Cortex of kidney (tissue), 1 donor: Measurements from ENCODE around the gene ALKBH2.
"Not testable (repeated sequence)": the region's sequence is repeated elsewhere in the genome, so short reads cannot be mapped to it uniquely, and the experiment has no call there.

Source experiments
- DNase-seq: peaks from one replicate; lab custom pipeline; 2025; lab: John Stamatoyannopoulos, UW

The ALKBH2 gene

DNA sequence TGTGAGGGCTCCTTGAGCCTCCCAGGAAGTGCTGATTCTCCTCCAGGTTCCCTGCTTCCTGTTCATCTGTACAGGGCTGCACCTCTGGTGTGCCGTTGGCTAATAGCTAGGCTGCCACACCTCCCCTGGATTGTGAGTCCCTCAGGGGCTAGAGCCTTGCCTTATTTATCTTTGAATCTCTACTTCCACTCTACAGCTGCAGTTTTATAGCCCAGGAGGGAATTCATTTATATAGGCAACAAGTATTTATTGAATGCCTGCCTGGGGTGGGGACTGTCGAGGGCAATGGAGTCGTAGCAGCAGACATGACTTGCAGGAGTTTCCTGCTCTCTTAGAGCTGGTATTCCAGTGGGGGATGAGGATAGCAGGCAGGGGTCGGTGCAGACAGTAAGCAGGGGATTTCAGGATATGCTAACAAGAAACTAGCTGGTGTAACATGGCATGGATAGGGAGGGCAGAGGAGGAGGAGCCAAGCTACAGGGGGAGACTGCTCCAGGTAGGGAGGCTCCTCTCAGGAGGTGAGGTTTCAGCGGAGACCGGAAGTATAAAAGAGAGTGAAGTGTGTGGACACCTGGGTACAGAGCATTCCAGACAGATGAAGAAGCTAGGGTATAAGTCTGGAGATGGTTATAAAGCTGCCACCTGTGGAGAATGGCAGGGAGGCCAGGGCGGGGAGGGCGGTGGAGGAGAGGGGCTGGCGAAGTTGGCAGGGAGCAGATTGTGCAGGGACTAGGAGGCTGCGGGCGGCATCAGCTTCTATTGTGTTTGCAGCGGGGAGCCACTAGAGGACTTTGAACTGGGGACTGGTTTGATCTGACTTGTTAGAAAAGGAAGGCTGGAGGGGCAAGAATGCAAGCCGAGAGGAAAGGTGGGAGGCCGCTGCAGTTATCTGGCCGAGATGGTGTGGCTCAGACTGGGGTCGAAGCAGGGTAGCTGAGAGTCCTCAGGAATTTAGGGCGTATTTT is 23.7 kb downstream of the ALKBH2 start:
- DNase-seq, result no peak

DNA sequence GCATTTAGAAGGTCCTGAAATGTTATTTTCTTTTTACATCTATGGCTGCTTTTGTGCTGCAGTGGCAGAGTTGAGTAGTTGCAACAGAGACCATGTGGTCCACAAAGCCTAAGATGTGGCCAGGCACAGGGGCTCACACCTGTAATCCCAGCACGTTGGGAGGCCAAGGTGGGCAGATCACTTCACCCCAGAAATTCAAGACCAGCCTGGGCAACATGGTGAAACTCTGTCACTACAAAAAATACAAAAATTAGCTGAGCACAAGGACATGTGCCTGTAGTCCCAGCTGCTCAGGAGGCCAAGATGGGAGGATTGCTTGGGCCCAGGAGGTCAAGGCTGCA is 27.4 kb downstream of the ALKBH2 start:
- DNase-seq, result no peak

DNA sequence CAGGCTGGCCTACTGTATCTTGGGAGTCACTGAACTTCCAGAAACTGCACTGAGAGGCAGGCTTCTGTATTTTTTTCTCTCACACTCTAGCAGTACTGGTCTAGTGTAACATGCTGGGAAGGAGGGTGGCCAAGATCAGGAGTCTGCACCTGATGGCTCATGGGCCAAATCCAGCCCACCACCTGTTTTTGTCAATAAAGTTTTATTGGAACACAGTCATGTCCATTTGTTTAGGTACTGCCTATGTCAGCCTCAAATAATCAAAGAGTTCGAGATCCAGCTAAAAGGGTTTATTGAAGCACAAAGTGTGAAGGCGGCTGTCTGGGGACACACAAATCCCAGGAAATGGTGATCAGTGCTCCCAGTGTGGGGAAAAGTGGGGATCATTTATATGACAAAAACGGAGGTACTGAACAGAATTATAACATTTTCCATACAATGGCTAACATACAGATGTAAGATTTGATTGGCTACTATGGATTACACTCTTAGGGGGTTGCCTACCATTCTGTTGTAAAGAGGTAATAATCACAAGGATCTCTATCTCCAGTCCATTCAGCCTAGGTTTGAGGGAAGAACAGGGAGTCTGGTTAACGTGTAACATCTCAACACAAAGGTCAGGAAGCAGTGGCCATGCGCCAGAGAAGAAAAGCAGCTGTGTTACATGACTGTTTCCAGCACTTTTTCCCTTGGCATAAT is 28.0 kb downstream of the ALKBH2 start:
- no peak for DNase-seq

DNA sequence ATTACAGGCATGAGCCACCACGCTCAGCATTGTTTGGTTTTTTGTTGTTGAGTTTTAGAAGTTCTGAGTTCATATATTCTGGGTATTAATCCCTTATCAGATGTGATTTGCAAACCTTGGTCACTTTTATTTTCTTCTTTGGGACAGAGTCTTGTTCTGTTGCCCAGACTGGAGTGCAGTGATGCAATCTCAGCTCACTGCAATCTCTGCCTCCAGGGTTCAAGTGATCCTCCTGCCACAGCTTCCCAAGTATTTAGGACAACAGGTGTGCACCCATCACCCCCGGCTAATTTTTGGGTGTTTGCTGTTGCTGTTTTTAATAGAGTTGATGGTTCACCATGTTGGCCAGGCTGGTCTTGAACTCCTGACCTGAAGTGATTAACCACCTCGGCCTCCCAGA is 29.1 kb downstream of the ALKBH2 start:
- DNase-seq, result no peak

DNA sequence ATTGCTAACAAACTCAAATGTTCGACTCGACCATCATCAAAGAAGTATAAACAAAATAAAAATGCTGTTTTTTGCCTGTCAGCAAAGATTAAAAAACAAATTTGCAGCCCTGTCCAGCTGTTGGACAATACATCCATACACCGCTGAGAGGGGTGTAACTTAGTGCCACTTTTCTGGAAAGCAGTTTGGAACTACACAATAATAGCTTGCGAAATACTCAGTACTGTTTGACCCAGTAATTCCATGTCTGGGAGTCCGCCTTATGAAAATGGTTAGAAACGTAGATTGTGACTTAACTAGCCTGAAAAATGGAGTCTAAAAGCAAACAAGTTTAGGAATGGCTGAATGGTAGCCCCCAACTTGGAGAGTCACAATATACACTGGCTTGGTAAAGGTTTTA is 34.5 kb downstream of the ALKBH2 start:
- DNase-seq, result no peak

DNA sequence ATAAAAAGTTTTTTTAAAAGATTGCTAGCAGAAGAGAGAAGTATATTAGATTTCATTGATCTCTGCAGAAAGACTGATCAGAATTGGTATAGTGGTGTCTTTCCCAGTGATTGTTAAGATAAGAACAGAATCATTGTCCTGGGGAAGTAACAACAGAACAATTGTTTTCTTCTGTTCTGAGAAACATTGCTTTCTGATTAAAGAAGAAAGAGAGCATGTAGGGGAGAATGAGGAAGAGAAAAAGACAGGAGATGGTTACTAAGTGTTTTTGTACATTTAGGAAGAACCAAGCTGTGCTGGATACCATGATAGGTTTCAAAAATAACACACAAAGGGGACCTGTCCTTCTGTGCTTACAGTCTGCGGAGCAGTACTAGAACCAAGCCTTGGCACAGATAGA is 35.9 kb downstream of the ALKBH2 start:
- no peak for DNase-seq

DNA sequence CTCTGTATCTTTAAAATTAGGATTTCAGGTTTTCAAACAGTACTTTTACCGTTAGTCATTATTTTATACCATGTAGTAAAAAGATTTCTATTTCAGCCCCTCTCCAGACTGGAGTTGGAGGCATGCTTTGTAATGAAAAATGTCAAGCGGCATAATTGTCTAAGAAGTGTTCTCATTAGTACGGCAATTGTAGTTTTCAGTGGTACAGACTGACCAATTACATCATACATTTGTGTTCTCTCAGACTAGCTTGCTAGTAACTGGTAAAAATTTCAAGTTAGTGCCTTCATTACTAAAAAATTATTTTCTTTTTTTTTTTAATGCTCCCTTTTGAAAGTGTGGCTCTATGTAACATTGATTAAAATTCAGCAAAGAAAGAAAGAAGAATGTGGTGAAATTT is 36.4 kb downstream of the ALKBH2 start:
- DNase-seq, result no peak

DNA sequence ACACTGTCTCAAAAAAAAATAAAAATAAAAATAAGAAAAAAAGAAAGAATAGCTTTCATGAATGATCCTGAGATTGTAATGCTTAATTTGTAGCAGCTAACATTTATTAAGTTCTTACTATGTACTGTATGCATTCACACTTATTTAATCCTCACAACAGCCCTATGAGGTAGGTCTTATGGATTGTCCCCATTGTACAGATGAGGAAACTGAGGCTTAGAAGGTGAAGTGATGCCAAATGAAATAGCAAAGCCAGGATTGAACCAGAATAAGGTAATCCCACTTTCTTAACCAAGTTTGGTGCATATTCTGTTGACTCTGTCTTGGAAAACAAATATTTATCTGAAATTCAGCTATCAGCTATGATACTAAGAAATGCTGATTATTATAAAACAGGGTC is 38.8 kb downstream of the ALKBH2 start:
- no peak for DNase-seq

DNA sequence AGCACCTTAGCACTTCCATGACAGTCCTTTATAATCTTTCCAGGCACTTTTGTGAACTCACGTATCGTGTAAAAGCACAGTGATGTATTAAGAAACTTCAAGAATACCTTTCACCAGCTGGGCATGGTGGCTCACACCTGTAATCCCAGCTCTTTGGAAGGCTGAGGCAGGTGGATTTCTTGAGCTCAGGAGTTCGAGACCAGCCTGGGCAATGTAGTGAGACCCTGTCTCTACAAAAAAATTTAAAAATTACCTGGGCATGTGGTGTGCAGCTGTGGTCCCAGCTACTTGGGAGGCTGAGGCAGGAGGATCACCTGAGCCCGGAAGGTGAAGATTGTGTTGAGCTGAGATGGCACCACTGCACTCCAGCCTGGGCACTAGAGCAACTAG is 39.2 kb downstream of the ALKBH2 start:
- DNase-seq, result not testable (repeated sequence)

DNA sequence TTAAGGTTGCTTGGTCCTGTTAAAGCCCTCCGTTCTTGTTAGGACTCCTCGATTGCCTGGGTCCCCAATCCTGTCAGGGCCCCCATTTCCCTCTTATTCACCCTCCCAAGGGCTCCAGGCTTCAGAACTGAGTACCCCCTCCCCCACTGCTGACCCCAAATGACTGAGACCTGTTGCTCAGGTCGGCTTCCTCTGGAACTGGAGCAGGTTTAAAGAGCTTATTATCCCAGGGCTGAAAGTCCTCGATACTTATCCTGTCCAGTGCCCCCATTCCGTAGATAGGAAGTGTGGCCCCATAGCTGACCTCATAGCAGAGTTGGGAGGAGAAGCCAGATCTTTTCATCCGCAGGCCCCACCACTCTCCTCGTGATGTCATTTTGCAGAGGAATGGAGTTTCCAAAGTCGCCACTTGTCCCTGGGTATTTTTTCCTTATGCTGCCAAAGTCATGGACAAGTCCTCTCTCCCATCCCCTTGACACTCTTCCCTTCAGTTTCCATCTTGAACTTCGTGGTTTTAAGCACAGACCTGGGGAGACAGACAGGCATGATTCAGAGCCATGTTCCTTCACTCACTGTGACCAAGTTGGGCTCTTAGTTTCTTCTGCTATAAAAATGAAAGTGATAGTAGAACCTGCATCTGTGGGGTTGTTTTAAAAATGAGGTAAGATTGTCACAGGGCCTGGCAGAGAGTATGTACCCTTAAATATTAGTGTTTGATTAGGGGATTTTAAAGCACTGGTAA is 39.7 kb downstream of the ALKBH2 start:
- DNase-seq, result no peak

DNA sequence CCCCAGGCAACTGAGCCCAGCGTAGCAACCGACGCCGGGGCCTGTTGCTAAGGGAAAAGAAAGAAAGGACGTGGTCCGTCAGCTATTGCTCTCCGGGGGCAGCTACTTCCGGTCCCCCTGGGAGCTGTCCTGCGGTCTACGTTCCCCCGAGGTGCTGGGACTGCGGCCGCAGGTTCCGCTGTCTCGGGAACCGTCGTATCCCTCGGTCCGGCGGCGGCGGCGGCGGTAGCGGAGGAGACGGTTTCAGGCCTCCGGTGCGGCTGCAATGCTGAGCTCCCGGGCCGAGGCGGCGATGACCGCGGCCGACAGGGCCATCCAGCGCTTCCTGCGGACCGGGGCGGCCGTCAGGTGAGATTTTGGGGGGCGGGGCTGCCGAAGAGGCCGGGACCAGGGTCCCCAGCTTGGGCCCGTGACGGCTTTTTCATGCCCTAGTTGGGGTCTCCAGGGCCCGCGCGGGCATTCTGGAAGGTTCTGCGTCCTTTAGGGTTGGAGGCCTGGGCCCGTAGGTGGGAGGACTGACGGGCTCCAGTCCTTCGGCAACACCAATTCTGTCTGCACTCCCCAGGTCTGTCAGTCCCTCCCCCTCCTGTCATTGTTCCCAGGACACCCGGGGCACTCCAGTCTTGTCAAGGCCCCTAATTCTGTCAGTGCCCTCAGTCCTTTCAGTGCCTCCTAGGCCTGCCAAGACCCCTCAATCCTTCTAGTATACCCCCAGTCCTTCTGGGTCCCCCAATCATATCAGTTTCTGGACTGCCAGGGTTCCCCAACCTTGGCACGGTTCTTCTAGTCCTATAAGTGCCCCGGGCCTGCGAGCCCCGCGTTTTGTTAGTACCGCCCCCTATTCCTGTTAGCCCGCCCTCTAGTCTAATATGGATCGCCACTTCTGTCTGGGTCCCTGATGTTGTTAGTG is 40.6 kb downstream of the ALKBH2 start, which contains the start of gene USP30:
TSS of gene USP30 (plus strand) at position 163 of the 910 bp plus-strand sequence. CDS start at position 266, 103 bp downstream.
- no peak for DNase-seq

DNA sequence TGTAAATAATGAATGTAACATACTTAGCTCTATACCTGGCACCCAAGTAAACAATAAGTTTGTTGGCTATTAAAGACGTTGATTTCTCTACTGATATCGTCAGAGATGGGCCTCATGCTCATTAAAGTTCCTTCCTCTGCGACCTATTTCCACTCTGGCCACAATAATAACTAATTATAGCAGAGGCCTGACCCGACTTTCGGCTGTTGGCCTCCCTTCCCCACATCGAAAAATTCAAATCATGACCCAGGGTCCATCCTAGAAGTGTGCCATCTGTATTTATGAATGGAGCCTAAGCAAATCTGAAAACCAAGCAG is 41.2 kb downstream of the ALKBH2 start:
- DNase-seq, result no peak

DNA sequence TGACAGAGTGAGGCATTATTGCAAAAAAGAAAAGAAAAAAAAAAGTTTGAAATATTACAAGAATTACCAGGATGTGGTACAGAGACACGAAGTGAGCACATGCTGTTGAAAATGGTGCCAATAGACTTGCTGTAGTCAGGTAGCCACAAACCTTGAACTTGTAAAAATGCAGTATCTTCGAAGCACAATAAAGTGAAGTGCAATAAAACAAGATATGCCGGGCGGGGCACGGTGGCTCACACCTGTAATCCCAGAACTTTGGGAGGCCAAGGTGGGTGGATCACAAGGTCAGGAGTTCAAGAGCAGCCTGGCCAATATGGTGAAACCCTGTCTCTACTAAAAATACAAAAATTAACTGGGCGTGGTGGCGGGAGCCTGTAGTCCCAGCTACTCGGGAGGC is 43.5 kb downstream of the ALKBH2 start:
- DNase-seq, result not testable (repeated sequence)

DNA sequence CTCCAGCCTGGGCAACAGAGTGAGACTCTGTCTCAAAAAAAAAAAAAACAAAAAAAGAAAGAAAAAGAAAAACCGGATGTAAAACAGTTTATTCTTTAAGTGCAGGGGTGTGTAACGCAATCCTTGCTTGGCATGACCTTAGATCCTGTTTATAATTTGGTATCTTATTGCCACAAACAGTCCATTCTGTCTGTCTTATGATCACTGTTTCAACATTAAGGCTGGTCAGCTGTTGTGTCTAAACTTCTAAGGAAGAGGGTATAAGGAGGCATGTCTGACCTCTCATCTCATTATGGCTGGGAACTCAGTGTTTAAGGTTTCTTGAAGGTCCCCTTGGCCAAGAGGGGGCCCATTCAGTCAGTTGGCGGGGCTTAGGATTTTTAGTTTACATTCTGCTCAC is 44.6 kb downstream of the ALKBH2 start:
- not testable (repeated sequence) for DNase-seq

DNA sequence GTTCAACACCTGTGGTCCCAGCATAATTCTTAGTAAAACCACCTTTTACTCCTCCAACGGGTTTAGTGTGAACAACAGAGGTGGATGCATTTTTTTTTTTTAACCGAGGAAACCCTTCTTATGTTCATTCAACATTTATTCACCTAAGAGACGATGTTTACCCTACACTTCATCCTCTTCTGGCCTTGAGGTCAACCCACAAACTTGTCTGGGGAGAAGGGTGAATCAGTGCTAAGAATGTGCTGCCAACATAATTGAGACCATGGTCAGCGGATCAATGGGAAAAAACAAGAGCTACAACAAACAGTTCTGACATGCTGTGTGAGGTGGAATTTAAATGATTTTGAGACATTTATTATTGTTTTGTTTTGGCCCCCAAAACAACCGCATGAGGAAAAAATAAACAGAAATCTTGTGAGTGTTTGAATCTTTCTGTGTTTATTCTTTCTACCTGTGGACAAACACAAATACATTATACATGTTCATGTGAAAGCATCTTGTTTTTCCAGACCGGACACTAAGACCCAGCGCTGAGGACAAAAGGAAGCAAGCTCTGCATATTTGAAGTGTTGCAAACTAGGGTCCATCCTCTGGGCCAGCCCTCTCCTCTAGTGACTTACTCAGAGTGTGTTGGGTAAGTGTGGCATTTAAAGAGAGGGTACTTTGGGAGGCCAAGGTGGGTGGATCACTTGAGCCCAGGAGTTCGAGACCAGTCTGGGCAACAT is 46.0 kb downstream of the ALKBH2 start:
- DNase-seq, result no peak

DNA sequence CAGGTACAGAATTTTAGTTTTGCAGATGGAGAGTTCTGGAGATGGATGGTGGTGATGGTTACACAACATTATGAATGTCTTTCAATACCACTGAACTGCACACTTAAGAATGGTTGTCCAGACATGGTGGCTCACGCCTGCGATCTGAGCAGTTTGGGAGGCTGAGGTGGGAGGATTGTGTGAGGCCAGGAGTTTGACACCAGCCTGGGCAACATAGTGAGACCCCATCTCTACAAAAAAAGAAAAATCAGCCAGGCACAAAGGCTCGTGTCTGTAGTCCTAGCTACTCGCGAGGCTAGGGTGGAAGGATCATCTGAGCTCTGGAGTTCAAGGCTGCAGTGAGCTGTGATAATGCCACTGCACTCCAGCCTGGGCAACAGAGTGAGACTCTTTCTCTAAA is 49.0 kb downstream of the ALKBH2 start:
- no peak for DNase-seq
